Lung (tissue), 12 donors: ENCODE measurements around the gene ZCRB1. TPM values are rescaled to one million over a fixed set of nuclear protein-coding genes. Genes with fewer than 3 reads are reported as not detected.

ENCODE experiments used
- ATAC-seq: fragments of 200-7000 bp; cut with Tn5 transposase; one replicate; pipeline ENCODE4 v1.9.1; 2020; ENCODE audit warnings: moderate number of reproducible peaks; ENCODE audit not compliant: insufficient read depth, low FRiP score
- DNase-seq, 3 donors: peaks; one replicate each; pipeline ENCODE4 v3.0.0-alpha.2; 2013 to 2017
- H3K27ac ChIP-seq, 2 donors: one replicate each; pipeline ENCODE4 v1.5.1; 2013; ENCODE audit warnings: mild to moderate bottlenecking in 2 of 2, moderate library complexity in 2 of 2, control low read depth in 1 of 2, inconsistent platforms in 1 of 2, low read depth in 1 of 2, low read length in 1 of 2
- H3K27me3 ChIP-seq, 3 donors: one replicate each; pipeline ENCODE4 v1.5.1; 2013; ENCODE audit warnings: low read length in 2 of 3; ENCODE audit not compliant: control insufficient read depth in 3 of 3, insufficient read depth in 3 of 3
- H3K36me3 ChIP-seq, 4 donors: one replicate each; pipeline ENCODE4 v1.5.1; 2013; ENCODE audit warnings: low read length in 4 of 4, mild to moderate bottlenecking in 1 of 4, moderate library complexity in 1 of 4; ENCODE audit not compliant: control insufficient read depth in 4 of 4, insufficient read depth in 4 of 4
- H3K4me1 ChIP-seq, 5 donors: one replicate each; pipeline ENCODE4 v1.5.1; 2013; ENCODE audit warnings: low read length in 5 of 5, mild to moderate bottlenecking in 2 of 5, moderate library complexity in 1 of 5; ENCODE audit not compliant: control insufficient read depth in 5 of 5, insufficient read depth in 5 of 5
- H3K4me3 ChIP-seq: one replicate; pipeline ENCODE4 v1.5.1; 2013; ENCODE audit warnings: mild to moderate bottlenecking, control low read depth, moderate library complexity
- H3K9ac ChIP-seq, 2 donors: one replicate each; pipeline ENCODE4 v1.5.1; 2013; ENCODE audit warnings: low read length in 2 of 2, control low read depth in 1 of 2; ENCODE audit not compliant: insufficient read depth in 1 of 2
- H3K9me3 ChIP-seq, 4 donors: one replicate each; pipeline ENCODE4 v1.5.1; 2013; ENCODE audit warnings: low read length in 3 of 4, mild to moderate bottlenecking in 1 of 4, moderate library complexity in 1 of 4; ENCODE audit not compliant: control insufficient read depth in 4 of 4, insufficient read depth in 3 of 4
- WGBS, 2 donors: extraction: QIAGEN DNeasy Blood & Tissue Kit; methylation state at CpG; one replicate each; pipeline ENCODE4 v1.1.7; 2013; 5-methylcytosine and 5-hydroxymethylcytosine counted together
- polyA plus RNA-seq, 2 donors: library from polyadenylated mRNA; stranded (reverse); fragments of 200-250 nt; gene quantifications; one replicate each; pipeline ENCODE4 v1.2.1, GENCODE V29; 2013
- total RNA-seq, 2 donors: library from RNA; depleted of rRNA in 1 of 2; stranded (reverse); fragments of >200 nt in 1 of 2; gene quantifications; one replicate each; pipeline ENCODE4 v1.2.1, GENCODE V29; 2014 to 2021
- TF ChIP-seq, protein P1 (sequence below): IDR thresholded peaks from 2 replicates; pipeline ENCODE4 v1.5.1; 2012; ENCODE audit warnings: mild to moderate bottlenecking; ENCODE audit errors: control extremely low read depth, extremely low read depth
- donor health status: control.
- donor health status: control.
- donor health status: Bipolar disorder and iron deficiency.
- donor health status: healthy.
- donor health status: DM: yes; HTN: yes; CAD: no.

ZCRB1 gene
- total and polyA plus RNA-seq, 4 donors: 16.7 to 40.0 (median 28.6) TPM

DNA sequence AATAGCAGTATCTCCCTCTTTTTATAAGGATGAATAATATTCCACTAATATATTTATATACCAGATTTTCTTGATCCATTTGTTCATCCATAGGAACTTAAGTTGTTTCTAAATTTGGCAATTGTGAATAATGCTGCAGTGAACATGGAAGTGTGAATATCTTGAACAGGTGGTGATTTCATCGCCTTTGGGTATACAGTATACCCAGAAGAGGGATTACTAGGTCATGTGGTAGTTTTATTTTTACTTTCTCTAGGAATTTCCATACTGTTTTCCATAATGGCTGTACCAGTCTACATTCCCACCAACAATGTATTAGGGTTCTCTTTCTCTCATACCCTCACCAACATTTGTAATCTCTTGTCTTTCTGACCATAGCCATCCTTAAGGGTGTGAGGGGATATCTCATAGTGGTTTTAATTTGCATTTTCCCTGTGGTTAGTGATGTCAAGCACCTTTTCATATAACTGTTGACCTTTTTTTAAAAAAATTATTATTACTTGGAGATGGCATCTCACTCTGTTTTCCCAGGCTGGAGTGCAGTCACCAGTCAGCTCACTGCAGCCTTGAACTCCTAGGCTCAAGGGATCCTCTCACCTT, 20.6 kb upstream of the ZCRB1 start:
- TF ChIP-seq, protein P1, sequence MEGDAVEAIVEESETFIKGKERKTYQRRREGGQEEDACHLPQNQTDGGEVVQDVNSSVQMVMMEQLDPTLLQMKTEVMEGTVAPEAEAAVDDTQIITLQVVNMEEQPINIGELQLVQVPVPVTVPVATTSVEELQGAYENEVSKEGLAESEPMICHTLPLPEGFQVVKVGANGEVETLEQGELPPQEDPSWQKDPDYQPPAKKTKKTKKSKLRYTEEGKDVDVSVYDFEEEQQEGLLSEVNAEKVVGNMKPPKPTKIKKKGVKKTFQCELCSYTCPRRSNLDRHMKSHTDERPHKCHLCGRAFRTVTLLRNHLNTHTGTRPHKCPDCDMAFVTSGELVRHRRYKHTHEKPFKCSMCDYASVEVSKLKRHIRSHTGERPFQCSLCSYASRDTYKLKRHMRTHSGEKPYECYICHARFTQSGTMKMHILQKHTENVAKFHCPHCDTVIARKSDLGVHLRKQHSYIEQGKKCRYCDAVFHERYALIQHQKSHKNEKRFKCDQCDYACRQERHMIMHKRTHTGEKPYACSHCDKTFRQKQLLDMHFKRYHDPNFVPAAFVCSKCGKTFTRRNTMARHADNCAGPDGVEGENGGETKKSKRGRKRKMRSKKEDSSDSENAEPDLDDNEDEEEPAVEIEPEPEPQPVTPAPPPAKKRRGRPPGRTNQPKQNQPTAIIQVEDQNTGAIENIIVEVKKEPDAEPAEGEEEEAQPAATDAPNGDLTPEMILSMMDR: no peak
- ATAC-seq: no peak
- H3K9ac ChIP-seq: no peak overlapping the region
- H3K36me3 ChIP-seq: peaks cover 0 to 2% (median under 1%) of the 10 kb centered on the region in 4 donors
- H3K4me1 ChIP-seq: peaks cover 0 to 6% (median 0%) of the 10 kb centered on the region in 5 donors
- H3K27ac ChIP-seq: no peak overlapping the region
- no peaks in the 10 kb centered on the region for H3K9me3 ChIP-seq
- 93 to 98% methylated on average over 1 of the region's 1 CpG for WGBS, 2 donors
- H3K4me3 ChIP-seq: no peak overlapping the region
- DNase-seq: no peak
- no peaks in the 10 kb centered on the region for H3K27me3 ChIP-seq

DNA sequence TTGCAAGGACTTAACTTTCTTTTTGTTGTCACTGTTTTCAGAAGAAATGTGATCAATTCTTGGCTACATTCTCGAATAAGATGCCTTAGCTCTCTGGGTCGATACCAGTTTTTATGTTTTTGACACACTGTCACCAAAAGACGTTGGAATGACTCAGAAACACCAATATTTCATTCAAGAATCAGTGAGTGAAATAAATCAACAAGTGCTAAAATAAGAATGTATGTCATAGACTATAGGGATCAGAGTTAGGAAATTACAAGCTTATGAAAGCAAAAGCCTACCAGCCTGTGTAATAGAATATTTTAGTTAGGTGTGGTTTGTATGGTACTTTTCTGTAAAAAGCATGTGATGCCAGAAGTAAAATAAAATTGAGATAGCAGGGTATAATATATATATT, 17.8 kb upstream of the ZCRB1 start:
- Histone ChIP-seq H3K9me3 (no peaks in the 10 kb centered on the region), H3K9ac (no peak overlapping the region), H3K4me1 (peaks cover 0 to 6% (median 0%) of the 10 kb centered on the region in 5 donors), H3K36me3 (peaks cover 0 to 3% (median 2%) of the 10 kb centered on the region in 4 donors), H3K4me3 (no peak overlapping the region), H3K27ac (no peak overlapping the region), H3K27me3 (no peaks in the 10 kb centered on the region)
- ATAC-seq (no peak), DNase-seq (no peak)
- TF ChIP-seq, protein P1: no peak
- WGBS, 2 donors: 75 to 87% methylated on average over 3 of the region's 3 CpGs

DNA sequence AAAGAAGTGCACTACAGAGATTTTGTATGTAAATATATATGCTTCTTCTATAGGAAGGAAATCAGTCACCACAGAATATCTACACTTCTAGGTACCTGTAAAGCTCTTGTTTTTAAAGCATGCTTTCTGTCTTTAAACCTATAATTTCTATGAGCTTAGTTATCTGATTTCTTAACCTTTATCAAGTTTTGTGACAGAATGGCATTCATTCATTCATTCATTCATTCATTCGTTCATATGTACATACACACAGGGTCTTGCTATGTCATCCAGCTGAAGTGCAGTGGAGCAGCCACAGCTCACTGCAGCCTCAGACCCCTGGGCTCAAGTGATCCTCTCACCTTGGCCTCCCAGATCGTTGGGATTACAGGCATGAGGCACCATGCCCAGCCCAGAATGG, 16.1 kb upstream of the ZCRB1 start:
- no peaks in the 10 kb centered on the region for H3K27me3 ChIP-seq
- ATAC-seq (no peak), DNase-seq (no peak)
- no peak overlapping the region for H3K4me3 ChIP-seq
- peaks cover 0 to 6% (median 0%) of the 10 kb centered on the region in 5 donors for H3K4me1 ChIP-seq
- TF ChIP-seq, protein P1: no peak
- WGBS, 2 donors: 69 to 82% methylated on average over 2 of the region's 2 CpGs
- H3K27ac ChIP-seq: no peak overlapping the region
- H3K9me3 ChIP-seq: no peaks in the 10 kb centered on the region
- H3K9ac ChIP-seq: no peak overlapping the region
- H3K36me3 ChIP-seq: peaks cover under 1 to 4% (median 2%) of the 10 kb centered on the region in 4 donors

DNA sequence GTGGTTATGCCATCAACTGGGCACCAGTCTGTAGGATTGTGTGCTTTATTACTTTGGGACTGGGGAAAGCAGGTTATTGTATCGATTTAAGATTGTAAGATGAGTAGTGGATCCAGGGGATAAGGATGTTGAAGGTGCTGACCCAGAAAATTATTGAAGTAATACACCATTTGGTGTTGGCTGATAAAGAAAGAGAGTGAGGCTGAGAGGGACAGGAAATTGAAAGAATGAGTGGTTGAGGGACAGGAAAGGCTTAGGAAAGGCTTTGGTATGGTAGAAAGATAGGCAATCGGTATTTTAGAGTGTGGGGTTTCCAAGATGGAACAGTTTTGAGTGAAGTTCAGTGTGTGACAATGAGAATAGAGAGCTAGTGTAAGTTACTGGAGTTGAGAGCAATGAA, 12.4 kb upstream of the ZCRB1 start:
- 76 to 79% methylated on average over 2 of the region's 2 CpGs for WGBS, 2 donors
- no peak overlapping the region for H3K9ac ChIP-seq
- H3K27ac ChIP-seq: no peak overlapping the region
- no peak for DNase-seq
- no peak overlapping the region for H3K4me3 ChIP-seq
- TF ChIP-seq, protein P1: no peak
- peaks cover 0 to 1% (median 0%) of the 10 kb centered on the region in 5 donors for H3K4me1 ChIP-seq
- H3K27me3 ChIP-seq: no peaks in the 10 kb centered on the region
- H3K36me3 ChIP-seq: peaks cover 2 to 10% (median 7%) of the 10 kb centered on the region in 4 donors
- no peaks in the 10 kb centered on the region for H3K9me3 ChIP-seq
- ATAC-seq: no peak
